Hematopoietic multipotent progenitor cell (in vitro differentiated cells): ENCODE measurements around the gene CEBPG. TPM values are rescaled to one million over a fixed set of nuclear protein-coding genes. Genes with fewer than 3 reads are reported as not detected.

ENCODE experiments used
- DNase-seq, 3 donors: peaks; one replicate each; pipeline ENCODE4 v3.0.0-alpha.2; 2011 to 2015; ENCODE audit warnings: low read depth in 2 of 3, low spot score in 2 of 3
- total RNA-seq: library from RNA; depleted of rRNA; stranded (reverse); fragments of >200 nt; gene quantifications from one replicate; pipeline ENCODE4 v1.2.3, GENCODE V29; 2012

The CEBPG gene
- total RNA-seq, 1 donor = 9.7 TPM

- no peak for DNase-seq
Observed at GRCh38 chr19:33392341-33393285, 19.1 kb downstream of the CEBPG start.

GRCh38 chr19:33393286-33394005 is 19.9 kb downstream of the CEBPG start:
- DNase-seq = no peak

- DNase-seq = no peak
Observed at GRCh38 chr19:33394006-33394722, 20.7 kb downstream of the CEBPG start.

- DNase-seq = no peak
Observed at GRCh38 chr19:33394723-33395560, 21.4 kb downstream of the CEBPG start.

GRCh38 chr19:33395561-33396550 is 22.3 kb downstream of the CEBPG start:
- no peak for DNase-seq

DNA sequence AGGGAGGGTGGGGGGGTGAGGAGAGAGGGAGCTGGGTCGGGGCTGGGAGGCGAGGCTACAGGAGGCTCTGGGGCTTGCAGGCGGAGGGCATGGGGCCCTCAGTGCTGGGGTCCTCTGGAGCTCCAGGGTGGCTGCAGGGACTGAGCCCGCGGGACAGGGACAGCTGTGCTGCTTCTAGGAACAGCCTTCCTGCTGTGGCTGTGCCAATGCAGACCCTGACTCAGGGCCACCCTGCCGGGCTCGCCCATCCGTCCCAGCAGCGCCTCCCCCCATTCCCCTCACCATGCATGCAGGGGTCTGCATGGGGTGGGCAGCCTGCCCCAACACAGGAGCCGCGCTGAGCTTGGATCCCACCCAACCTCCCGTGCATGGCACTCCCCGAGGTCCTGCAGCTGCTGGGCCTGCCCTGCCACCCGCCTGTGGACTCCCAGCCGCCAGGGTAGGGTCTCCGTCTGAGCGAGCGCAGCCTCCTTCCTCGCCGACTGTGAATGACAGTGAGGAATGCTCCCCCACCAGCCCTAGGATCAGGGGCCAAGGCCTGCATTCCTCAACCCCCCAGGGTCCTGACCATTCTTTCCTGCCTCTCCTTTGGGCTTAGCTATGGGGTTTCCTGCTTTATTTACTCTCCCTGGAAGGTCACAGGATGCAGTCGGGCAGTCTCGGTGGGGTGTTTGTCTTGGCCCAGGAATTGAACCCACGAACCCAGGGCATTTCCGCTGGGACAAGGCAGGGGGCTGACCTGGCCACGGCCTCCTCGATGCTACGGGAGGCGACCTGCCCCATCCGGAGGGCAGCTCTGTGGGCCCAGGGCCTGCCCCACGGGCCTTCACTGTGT is 23.4 kb downstream of the CEBPG start:
- no peak for DNase-seq

- DNase-seq = no peak
Observed at GRCh38 chr19:33397536-33398360, 24.2 kb downstream of the CEBPG start.

DNA sequence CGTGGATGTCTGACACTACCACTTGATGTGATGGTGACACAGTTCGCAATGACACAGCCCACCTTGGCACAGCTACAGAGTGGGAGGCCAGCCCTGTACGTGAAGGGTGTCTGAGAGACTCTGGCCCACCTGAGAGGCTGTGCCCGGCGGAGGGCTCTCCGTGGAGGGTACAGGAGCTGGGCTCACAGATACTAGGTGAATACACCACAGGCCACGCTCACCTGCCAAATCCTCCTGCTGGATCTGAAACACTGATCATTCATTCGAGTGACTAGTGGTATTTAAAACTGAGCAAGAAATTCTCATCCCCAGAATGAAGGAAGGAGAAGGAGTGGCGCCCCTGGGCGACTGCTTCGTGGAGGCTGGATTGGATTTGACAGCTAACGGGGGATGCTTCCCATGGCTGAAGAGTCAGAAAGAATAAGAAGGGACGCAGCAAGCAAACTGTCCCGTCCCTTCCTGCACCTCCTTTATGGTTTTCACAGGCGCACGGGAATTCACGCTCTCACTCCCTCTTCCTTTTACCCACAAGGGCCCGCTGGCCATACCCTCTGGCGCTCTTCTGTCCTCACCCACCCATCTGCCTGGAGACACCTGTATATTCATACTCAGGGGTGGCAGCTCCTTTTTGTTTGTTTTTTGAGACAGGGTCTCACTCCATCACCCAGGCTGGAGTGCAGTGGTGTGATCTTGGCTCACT is 25.0 kb downstream of the CEBPG start:
- DNase-seq = no peak

GRCh38 chr19:33399081-33399744 is 25.7 kb downstream of the CEBPG start:
- DNase-seq = no peak

DNA sequence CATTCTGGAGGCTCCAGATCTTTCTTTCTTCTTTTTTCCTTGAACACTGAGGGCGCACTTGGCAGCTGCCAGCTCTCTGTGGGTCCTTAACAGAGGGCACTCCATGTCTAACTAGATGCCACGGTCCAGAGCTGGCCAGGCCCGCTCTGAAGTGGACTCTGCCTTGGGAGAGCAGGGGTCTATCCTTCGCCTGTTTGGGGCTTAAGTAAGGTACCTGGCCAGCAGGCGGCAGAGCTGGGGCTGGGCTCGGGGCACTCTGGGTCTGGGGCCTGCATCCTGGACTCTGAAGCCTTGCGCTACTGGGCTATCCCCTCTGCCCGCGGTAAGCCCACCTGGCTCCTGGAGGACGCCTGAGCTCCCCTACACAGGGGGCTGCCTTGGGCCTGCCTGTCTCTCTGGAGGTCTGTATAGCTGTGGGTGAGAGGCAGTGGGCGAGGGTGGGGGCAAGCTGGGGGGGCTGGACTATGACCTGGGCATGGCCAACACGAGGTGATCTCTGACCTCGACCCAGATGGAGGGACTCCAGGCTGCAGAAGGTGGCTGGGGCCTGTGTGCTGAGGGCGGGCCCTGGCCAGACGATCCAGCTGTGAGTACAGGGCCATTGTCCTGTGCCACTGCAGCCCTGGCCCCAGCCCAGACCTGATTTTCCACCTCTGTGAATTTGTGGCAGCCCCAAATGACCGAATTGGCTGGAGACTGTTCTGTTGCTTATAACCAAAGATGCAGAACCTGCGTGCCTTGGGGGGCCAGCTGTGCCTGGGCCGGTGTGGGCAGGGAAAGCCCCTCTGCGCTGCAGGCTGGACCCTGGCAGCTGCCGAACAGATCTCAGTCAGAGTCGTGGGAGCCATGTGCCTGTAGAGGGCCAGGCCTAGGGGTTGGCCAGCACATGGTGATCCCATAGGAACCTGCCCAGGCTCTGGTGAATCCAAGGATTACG is 26.5 kb downstream of the CEBPG start:
- no peak for DNase-seq

DNA sequence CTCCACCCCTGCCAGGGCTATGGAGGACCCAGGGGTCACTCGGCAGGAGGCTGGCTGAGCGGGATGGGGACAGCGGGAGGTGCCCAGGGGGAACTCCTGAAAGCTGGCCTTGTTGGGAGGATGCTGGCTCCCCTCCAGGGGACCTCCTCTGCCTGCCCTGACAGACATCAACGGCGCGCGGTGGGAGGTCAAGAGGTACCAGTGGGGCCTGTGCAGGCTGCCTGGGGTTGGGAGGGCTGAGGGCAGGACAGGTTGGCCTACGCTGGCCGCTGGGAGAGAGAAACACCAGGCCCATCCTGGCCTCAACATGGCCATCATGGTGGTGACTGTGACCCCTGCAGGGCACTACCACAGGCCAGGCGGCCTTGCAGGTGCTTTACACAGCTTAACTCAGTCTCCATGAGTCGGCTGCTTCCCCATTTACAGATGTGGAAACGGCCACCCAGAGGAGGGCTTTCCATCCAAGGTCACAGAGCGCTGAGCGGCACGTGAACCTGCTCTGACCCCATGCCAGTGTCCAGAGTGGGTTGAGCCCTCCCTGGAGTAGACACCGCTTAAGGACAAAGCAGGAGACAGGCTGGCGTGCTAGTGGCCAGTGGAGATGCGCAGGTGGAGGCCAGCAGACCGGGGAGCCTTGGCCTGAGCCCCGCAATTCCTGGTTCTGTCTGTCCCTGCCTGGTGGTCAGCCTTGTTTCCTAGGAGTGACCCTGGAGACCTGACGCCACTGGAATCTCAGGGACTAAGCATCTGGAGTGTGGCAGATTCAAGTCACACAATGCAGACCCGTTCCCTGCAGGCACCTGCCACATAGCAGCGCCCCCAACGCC is 27.6 kb downstream of the CEBPG start:
- no peak for DNase-seq

GRCh38 chr19:33401683-33402420 is 28.3 kb downstream of the CEBPG start:
- no peak for DNase-seq

DNA sequence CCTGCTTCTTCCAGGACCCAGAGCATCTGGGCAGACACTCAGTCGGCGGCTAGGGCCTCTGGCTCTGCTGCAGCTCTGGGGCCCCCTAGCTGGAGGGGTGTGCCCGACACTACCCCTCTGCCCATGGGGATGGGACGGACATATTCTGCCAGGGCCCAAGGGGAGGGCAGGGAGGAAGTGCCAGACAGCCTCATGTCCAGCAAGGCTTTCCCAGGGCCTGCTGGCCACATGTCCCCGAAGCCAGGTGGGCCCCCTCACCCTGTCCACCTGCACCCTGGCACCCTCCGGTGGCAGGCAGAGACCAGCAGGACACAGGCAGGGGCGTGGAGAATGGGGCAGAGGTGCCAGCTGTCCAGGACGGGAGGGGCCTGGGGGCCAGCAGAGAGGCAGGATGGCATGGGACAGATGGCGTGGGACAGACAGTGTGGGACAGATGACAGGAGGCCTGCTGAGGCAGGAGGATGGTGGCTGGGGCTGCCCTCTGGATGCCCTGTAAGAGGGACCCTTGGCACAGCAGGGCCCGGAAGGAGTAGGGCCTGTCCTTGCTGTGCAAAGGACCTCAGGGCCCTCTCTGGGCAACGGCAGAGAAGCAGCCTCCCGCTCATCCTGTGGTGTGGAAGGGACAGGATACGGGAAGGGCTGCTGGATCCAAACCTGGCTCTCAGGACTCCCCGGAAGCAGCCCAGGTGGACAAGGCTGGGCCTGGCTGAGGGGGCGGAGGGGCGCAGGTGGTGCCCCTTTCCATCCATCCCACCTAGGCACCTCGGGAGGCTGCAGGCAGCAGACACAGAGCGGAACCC is 29.1 kb downstream of the CEBPG start:
- peak in 1 of 3 donors; percentile 13 for DNase-seq
